GM18502 (cell line): ENCODE data around the gene ANO1.

Source experiments
- ATAC-seq: cut with Tn5 transposase; IDR thresholded peaks from one replicate; pipeline ENCODE4 v1.9.1; 2021; ENCODE audit warnings: mild to moderate bottlenecking; ENCODE audit not compliant: unreplicated experiment, poor library complexity

ANO1 gene

DNA sequence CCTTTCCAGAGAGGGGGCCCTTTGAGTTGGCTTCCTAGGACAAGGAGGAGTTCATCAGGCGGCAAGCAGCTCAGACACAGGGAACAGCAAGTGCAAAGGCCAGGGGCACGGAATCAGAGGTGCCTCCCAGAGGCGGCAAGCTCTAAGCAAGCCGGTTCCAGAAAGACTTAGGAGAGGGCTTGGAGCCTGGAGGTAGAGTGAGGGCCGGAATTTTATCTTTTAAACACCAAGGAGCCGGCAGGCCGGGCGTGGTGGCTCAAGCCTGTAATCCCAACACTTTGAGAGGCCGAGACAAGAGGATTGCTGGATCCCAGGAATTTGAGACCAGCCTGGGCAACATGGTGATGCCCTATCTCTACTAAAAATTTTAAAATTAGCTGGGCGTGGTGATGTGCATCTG, 151.6 kb downstream of the ANO1 start:
- ATAC-seq, result no peak

DNA sequence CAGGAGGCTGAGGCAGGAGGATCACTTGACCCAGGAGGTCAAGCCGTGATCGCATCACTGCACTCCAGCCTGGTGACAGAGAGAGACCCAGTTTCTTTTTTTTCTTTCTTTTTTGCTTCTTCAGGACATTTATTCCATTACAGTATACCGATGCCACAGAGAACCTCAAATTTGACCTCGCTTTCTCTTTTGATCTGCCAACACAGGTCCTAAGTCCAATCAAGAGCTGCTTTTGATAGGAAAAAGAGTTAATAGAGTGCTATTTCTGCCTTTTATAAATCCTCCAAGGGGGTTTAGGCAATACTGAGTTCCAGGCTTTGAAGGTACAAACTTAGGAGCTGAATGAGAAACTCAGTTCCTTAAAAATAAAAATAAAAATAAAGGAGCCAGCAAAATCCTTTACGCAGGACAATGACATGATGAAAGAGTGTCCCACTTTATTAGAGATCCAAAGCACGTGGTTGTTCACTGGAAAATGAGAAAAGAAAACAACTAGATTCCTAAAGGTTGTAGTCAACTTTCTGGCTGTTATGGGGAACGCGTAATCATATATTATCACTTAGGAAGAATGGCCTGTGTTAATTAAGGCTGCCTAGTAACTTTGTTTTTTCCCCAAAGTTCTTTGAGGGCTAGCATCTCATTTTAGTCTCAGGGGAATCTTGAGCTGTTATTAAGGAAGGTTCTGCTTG, 152.2 kb downstream of the ANO1 start:
- ATAC-seq, result no peak

DNA sequence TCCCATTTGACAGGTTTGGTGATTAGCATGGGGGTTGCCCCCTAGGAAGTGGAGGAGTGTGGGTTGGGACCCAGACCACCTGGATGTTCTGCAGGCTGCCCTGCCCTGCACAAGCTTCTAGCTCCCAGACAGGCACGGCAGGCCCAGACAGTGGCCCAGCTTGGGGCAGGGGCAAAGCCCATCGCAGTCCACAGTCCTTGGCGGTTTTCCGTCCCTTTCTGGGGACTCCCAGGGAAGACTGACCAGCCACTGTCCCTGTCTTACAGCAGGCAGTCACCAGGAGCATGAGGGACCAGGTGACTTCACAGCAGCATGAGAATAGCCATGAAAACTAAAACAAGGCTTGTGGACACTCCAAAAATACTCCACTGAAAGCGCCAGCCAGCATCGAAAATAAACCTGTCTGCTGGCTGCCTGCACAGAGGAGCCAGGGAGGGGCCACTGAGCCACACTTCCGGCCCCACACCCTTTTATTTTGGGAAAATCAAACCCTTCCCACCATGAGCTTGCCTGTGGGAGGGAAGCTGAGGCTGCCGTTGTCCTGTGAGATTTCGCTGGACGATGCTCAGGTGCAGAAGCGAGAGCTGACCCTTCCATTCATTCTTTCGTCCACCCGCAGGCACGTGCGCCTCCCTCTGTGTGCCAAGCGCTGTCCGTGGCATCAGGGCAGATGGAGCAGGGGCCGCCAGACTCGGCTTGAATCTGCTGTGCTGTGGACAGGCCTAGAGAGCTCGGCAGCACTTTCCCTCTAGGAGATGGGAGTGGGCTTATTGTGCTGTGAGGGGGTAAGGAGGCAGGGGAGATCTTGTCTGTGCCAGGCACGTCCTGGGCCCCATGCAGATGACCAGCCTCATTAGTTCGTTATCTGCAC, 153.0 kb downstream of the ANO1 start:
- no peak for ATAC-seq

DNA sequence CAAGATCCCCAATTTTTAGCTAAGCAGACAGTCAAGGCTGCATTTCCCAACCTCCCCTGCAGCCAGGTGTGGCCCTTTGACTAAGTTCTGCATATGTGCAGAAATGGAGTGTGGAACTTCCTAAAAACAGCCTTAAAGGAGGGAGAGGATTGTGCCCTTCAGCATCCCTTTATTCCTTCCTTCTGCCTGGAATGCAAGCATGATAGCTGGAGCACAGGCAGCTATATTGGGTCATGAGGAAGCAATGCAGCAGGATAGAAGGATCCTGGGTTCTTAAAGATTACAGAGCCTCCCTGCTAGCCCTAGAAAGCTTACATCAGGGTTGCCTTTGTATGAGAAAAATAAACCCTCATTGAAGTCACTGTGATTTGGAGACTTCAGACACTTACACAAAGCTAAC, 154.9 kb downstream of the ANO1 start:
- ATAC-seq, result no peak

DNA sequence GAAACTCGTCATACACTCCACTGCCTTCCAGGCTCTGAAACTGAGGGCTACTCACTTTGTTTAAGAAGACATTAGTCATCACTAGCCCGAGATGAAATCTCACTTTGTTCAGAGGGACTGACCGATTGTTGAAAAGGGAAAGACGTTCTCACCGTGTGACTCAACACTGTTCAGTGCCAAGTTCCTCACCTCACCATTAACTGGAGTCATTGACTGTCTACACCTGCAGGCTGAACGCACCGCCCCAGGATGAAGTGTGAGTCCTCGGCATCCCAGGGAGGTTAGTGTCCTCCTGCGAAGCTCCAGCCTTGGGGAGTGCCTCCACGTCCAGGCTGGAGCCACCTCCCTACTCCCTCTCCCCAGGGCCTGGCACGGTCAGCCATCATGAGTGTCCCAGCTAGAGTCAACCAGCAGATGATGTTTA, 155.4 kb downstream of the ANO1 start:
- ATAC-seq, result no peak

DNA sequence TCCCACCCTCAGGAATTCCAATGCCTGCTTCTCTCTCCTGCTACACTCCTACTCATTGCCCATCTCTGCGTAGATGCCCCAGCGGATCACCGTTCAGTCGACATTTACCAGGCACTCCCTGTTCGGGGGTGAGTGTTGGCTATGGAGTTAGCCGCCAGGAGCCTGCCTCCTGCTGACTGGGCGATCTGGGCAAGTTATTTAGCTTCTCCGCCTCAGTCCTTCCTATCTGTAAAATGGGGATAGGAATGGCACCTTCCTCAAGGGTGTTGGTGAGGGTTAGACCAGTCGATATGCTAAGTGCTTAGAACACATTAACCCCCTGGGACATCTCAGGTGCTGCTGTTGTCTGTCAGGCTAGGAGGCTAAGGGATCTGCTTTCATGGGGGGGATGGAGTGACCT, 155.8 kb downstream of the ANO1 start:
- no peak for ATAC-seq
